Natural killer cell (primary cell): ENCODE results near the gene ATP5ME. TPM values are rescaled to one million over a fixed set of nuclear protein-coding genes. Genes with fewer than 3 reads are reported as not detected.

Experiments
- ATAC-seq, 3 donors: fragments of 150-1000 bp in 2 of 3; fragments of 200-7000 bp in 1 of 3; cut with Tn5 transposase; 1 replicate in 1 of 3; 2 replicates in 2 of 3; pipeline ENCODE4 v1.10.0; 2021; ENCODE audit warnings: mild to moderate bottlenecking in 2 of 3, moderate library complexity in 2 of 3
- DNase-seq, 2 donors: peaks; one replicate each; pipeline versions ENCODE4 v3.0.0 to v3.0.0-alpha.2; 2013 to 2021; ENCODE audit warnings: mixed read lengths in 1 of 2
- H3K27ac ChIP-seq: one replicate; pipeline ENCODE4 v1.5.1; 2013; ENCODE audit warnings: mild to moderate bottlenecking, low read length
- H3K27me3 ChIP-seq: one replicate; pipeline ENCODE4 v1.6.1; 2013; ENCODE audit warnings: low read length; ENCODE audit not compliant: control insufficient read depth, insufficient read depth
- H3K36me3 ChIP-seq: one replicate; pipeline ENCODE4 v1.6.1; 2013; ENCODE audit warnings: low read length; ENCODE audit not compliant: control insufficient read depth, insufficient read depth
- H3K4me1 ChIP-seq: one replicate; pipeline ENCODE4 v1.6.1; 2013; ENCODE audit warnings: low read length; ENCODE audit not compliant: control insufficient read depth, insufficient read depth
- H3K4me3 ChIP-seq: one replicate; pipeline ENCODE4 v1.5.1; 2013; ENCODE audit warnings: low read length
- H3K9me3 ChIP-seq: one replicate; pipeline ENCODE4 v1.6.1; 2013; ENCODE audit warnings: low read length; ENCODE audit not compliant: control insufficient read depth, insufficient read depth
- H3K27ac Mint-ChIP-seq, 2 donors: one replicate each; pipeline ENCODE4 v1.8.0; 2022; ENCODE audit warnings: mild to moderate bottlenecking in 2 of 2, mixed read lengths in 2 of 2, moderate library complexity in 1 of 2
- H3K27me3 Mint-ChIP-seq, 2 donors: one replicate each; pipeline ENCODE4 v1.8.0; 2022; ENCODE audit warnings: low read depth in 2 of 2, mixed read lengths in 2 of 2
- H3K36me3 Mint-ChIP-seq: one replicate; pipeline ENCODE4 v1.8.0; 2022; ENCODE audit warnings: mixed read lengths
- H3K4me1 Mint-ChIP-seq, 2 donors: one replicate each; pipeline ENCODE4 v1.8.0; 2022; ENCODE audit warnings: mixed read lengths in 2 of 2
- H3K4me3 Mint-ChIP-seq: one replicate; pipeline ENCODE4 v1.8.0; 2022; ENCODE audit warnings: mild to moderate bottlenecking, moderate library complexity, mixed read lengths
- H3K9me3 Mint-ChIP-seq, 2 donors: one replicate each; pipeline ENCODE4 v1.8.0; 2022; ENCODE audit warnings: mixed read lengths in 2 of 2
- WGBS: methylation state at CpG from one replicate; pipeline ENCODE4 v1.1.7; 2013; ENCODE audit warnings: missing lambda C conversion rate; ENCODE audit not compliant: insufficient coverage; 5-methylcytosine and 5-hydroxymethylcytosine counted together
- intact Hi-C: fragments of 100-400 bp; cut with micrococcal nuclease; formaldehyde crosslinking; loops from one replicate; pipeline ENCODE4 v1.14.2; 2022
- total RNA-seq, 4 donors: library from RNA; stranded (reverse); fragments of 120-200 nt in 1 of 4; gene quantifications; one replicate each; pipeline versions ENCODE4 v1.2.3 to v1.2.4, GENCODE V29; 2013 to 2022
- TF ChIP-seq, protein P1 (sequence below): fragments of 200-600 bp; IDR thresholded peaks from one replicate; pipeline ENCODE4 v1.8.0; 2022; ENCODE audit warnings: antibody characterized with exemption

The ATP5ME gene
- total RNA-seq, 3 donors from 2014 or later (not counting 1 experiment from before 2014, with no cell fraction given) = 114 to 140 (median 136) TPM

DNA sequence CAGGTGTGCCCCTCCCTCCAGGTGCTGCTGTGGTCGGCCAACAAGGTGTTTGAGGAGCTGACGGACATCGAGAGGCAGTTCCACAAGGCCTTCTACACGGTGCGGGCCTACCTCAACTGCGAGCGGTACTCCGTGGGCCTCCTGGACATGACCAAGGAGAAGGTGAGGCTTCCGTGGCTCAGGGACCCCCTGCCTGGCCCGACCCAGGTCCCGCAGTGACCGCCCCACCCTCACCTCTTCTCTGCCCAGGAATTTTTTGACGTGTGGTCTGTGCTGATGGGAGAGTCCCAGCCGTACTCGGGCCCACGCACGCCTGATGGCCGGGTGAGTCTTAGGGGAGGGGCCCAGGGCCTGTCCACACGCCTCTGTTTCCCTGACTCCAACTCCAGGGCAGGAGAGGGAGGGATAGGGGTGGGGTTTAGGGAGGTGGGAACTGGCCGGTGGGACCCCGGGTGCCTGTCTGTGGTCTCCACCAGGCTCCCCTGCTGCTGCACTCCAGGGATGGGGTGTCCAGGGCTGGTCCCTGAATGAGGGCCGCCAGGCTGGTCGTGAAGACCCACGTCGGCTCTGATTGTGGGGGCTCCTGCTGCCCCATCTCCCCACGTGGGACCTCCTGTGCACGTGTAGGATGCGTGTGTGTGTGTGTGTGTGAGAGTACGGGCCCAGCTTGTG lies 20.1 kb downstream of the ATP5ME start:
- peaks cover 0 to 2% of the 10 kb centered on the region in 2 donors for H3K27me3 Mint-ChIP-seq
- ATAC-seq = no peak
- TF ChIP-seq, protein P1, sequence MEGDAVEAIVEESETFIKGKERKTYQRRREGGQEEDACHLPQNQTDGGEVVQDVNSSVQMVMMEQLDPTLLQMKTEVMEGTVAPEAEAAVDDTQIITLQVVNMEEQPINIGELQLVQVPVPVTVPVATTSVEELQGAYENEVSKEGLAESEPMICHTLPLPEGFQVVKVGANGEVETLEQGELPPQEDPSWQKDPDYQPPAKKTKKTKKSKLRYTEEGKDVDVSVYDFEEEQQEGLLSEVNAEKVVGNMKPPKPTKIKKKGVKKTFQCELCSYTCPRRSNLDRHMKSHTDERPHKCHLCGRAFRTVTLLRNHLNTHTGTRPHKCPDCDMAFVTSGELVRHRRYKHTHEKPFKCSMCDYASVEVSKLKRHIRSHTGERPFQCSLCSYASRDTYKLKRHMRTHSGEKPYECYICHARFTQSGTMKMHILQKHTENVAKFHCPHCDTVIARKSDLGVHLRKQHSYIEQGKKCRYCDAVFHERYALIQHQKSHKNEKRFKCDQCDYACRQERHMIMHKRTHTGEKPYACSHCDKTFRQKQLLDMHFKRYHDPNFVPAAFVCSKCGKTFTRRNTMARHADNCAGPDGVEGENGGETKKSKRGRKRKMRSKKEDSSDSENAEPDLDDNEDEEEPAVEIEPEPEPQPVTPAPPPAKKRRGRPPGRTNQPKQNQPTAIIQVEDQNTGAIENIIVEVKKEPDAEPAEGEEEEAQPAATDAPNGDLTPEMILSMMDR = no peak
- H3K36me3 ChIP-seq = no peaks in the 10 kb centered on the region
- H3K27me3 ChIP-seq = no peaks in the 10 kb centered on the region
- H3K27ac ChIP-seq = no peak overlapping the region
- intact Hi-C loops = no loop called here
- no peaks in the 10 kb centered on the region for H3K4me1 Mint-ChIP-seq
- no peak overlapping the region for H3K4me3 ChIP-seq
- H3K9me3 Mint-ChIP-seq = no peaks in the 10 kb centered on the region
- H3K4me3 Mint-ChIP-seq = no peak overlapping the region
- DNase-seq = no peak
- H3K36me3 Mint-ChIP-seq = no peaks in the 10 kb centered on the region
- H3K4me1 ChIP-seq = no peaks in the 10 kb centered on the region
- H3K9me3 ChIP-seq = no peaks in the 10 kb centered on the region
- H3K27ac Mint-ChIP-seq = no peak overlapping the region
- 88% methylated on average over 29 of the region's 29 CpGs for WGBS

DNA sequence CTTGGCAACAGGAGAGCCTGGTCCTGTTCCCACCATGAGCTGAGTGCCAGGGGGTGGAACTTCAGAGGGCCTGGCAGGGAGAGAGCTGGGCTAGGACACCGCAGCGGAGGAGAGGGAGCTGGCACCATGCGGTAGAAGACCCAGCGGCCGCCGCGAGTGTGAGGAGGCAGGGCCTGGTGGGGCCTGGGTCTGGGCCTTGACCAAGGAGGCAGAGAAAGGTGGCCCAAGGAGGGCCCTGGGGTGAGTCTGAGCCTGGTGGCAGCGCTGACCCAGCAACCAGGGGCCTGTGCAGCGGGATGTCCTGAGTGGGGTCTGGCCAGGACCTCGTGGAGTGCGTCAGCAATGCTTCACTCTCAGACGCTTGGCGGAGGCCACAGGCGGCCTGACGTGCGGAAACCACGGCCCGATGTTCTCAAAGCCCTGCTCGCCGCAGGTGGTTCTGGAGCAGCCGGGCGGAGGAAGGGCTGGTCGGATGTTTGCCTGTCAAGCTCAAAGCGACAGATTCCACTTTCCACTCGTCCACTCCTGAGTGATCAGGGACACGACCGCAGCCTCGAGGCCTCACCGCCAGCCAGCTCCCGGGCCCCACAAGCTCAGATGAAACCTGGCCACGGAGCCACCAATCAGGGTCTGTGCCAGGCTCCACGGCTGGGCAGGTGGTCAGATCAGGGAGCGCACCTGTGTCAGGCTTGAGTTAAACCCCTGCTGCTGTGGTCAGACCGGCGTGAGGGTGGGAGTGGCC lies 20.8 kb downstream of the ATP5ME start:
- Mint-ChIP-seq H3K9me3 (no peaks in the 10 kb centered on the region), H3K27me3 (peaks cover 0 to 2% of the 10 kb centered on the region in 2 donors), H3K36me3 (no peaks in the 10 kb centered on the region), H3K27ac (no peak overlapping the region), H3K4me1 (no peaks in the 10 kb centered on the region), H3K4me3 (no peak overlapping the region)
- 91% methylated on average over 35 of the region's 35 CpGs for WGBS
- Histone ChIP-seq H3K9me3 (no peaks in the 10 kb centered on the region), H3K4me3 (no peak overlapping the region), H3K27ac (no peak overlapping the region), H3K36me3 (no peaks in the 10 kb centered on the region), H3K27me3 (no peaks in the 10 kb centered on the region), H3K4me1 (no peaks in the 10 kb centered on the region)
- TF ChIP-seq, protein P1 = no peak
- ATAC-seq = no peak
- DNase-seq = no peak
- intact Hi-C loops = no loop called here

DNA sequence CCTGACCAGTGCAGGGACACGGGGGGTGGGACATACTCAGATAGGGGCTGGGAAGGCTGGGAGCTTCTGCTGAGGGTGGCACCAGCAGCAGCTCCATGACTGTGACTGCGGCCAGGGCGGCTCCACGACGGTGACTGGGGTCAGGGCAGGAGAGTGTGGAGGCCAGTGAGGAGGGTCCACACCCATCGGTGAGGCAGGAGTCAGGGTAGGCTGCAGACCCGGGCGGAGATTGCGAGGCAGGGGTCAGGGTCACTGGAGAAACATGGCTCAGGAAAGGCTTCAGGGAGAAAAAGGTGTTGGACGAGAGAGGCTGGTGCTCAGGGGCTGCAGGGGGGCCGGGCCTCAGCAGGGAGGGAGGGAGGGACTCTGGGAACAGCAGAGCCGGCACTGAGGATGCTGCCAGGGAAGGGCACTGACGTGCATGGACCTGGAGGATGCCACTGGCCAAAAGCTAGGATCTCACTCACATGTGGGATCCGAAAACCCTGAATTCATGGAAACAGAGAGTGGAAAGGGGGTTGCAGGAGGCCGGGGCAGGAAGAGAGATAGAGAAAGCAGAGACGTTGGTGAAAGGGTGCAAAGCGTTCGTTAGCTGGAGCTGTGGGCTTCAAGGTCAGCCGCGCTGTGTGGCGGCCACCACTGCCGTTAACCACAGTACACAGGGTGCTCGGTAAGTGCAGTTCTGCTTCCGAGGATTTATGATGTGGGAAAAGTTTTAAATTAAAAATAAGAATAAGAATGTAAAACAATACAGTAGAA lies 22.0 kb downstream of the ATP5ME start:
- DNase-seq (no peak), ATAC-seq (no peak)
- TF ChIP-seq, protein P1 = no peak
- Histone ChIP-seq H3K27me3 (no peaks in the 10 kb centered on the region), H3K4me3 (no peak overlapping the region), H3K4me1 (no peaks in the 10 kb centered on the region), H3K36me3 (no peaks in the 10 kb centered on the region), H3K27ac (no peak overlapping the region), H3K9me3 (no peaks in the 10 kb centered on the region)
- Mint-ChIP-seq H3K4me3 (no peak overlapping the region), H3K4me1 (no peaks in the 10 kb centered on the region), H3K9me3 (no peaks in the 10 kb centered on the region), H3K36me3 (no peaks in the 10 kb centered on the region), H3K27ac (no peak overlapping the region), H3K27me3 (peaks cover 0 to 2% of the 10 kb centered on the region in 2 donors)
- WGBS = 75% methylated on average over 23 of the region's 24 CpGs
- intact Hi-C loops = no loop called here
